ENCODE data around the gene MAN2B1. TPM values are rescaled to one million over a fixed set of nuclear protein-coding genes. Genes with fewer than 3 reads are reported as not detected.

Gene MAN2B1
- total and polyA plus RNA-seq, 2 of the 8 experiments (the other 6 are each of a cell fraction or from before 2014, with no cell fraction given) = 55.3 to 76.3 TPM

GRCh38 chr19:12695096-12695495, 28.6 kb upstream of the MAN2B1 start (continued):
- TF ChIP-seq TAF7 (optimal IDR thresholded peaks at IDR 0.05; ENCODE audit: borderline replicate concordance, low read depth, low read length) (no peak), RAD21 (IDR thresholded peaks at IDR 0.05 in 1 of 2, conservative IDR thresholded peaks at IDR 0.05 in 1 of 2; ENCODE audit: low read depth in 2 of 2, low read length in 2 of 2) (no peak), CBX5 (IDR thresholded peaks at IDR 0.05; ENCODE audit: low read depth, low read length) (no peak), EGR1 (IDR thresholded peaks at IDR 0.05; ENCODE audit: borderline replicate concordance, low read depth, low read length) (no peak), SP4 (IDR thresholded peaks at IDR 0.05; ENCODE audit: low read length) (no peak)
- TF ChIP-seq, protein P1, sequence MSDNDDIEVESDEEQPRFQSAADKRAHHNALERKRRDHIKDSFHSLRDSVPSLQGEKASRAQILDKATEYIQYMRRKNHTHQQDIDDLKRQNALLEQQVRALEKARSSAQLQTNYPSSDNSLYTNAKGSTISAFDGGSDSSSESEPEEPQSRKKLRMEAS (IDR thresholded peaks at IDR 0.05) = no peak
